22Rv1 (cell line): ENCODE measurements around the gene UCK1.

Source experiments
- CTCF ChIP-seq: fragments of 450-650 bp; IDR thresholded peaks from 2 replicates; pipeline ENCODE4 v1.5.1; 2017; ENCODE audit warnings: mild to moderate bottlenecking
- ZFX ChIP-seq: fragments of 450-650 bp; IDR thresholded peaks from 2 replicates; pipeline ENCODE4 v1.6.1; 2017; ENCODE audit warnings: antibody characterized with exemption, borderline replicate concordance

- TF ChIP-seq CTCF (no peak), ZFX (no peak)
These were observed 52.2 kb downstream of the UCK1 start for GRCh38 chr9:131478911-131479310.
